T47D (cell line): ENCODE data around the gene DTNBP1.

Experiments
- DNase-seq, 2 experiments: peaks; one replicate each; pipeline versions ENCODE4 v3.0.0 to v3.0.0-alpha.2; 2011 to 2012; ENCODE audit warnings: low read depth in 1 of 2, low spot score in 1 of 2
- JUND ChIP-seq: IDR thresholded peaks from 2 replicates; pipeline ENCODE4 v1.6.1; 2012; ENCODE audit warnings: low read depth
- in situ Hi-C: cut with HindIII; loops from 2 replicates; pipeline ENCODE4 v1.10.0; 2016; ENCODE audit warnings: low sequenced_read_pairs, low pct_unique_long_range_greater_than_20kb

Gene DTNBP1

DNA sequence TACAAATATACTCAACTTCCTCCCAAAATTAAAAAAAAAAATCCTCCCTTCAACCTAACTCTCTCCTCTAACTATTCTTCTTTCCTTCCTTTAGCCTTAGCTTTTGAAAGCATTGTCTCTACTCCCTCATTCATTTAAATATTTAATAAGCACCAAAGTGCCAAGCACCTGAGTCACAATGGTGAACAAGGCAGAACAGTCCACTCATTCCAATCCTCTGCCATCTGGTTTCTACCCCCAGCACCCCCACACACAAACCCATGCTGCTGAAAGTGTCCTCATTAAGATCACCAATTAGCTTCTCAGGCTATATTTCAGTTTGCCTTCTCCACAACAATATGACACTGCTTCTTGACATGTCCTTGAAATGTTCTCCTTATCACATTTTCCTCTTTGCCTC lies 76.3 kb downstream of the DTNBP1 start:
- no peak for TF ChIP-seq JUND

DNA sequence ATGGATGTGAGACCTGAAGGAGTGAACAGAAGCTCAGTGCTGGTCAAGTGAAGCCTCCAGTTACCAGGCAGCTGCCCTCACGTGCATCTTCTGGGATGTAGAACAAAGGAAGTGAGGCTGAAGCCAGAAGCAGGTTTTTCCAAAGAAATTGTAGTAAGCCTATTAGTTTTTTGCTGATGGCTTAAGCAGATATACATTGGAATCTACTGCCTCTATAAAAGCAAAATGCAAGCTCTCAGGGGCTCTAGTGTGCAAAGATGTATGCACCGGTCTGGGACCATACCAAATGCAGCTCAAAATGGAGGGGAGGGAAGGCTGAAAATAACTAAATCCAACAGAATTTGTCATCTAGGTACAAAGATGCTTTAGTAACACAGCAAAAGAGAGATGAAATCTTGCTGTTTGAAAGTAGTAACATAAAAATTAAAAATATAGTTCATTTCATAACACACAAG lies 77.0 kb downstream of the DTNBP1 start:
- DNase-seq: no peak
- in situ Hi-C loops: no loop called here
- no peak for TF ChIP-seq JUND

More for the DNA sequence above, 76.3 kb downstream of the DTNBP1 start:
- in situ Hi-C loops: no loop called here
- DNase-seq: no peak

DNA sequence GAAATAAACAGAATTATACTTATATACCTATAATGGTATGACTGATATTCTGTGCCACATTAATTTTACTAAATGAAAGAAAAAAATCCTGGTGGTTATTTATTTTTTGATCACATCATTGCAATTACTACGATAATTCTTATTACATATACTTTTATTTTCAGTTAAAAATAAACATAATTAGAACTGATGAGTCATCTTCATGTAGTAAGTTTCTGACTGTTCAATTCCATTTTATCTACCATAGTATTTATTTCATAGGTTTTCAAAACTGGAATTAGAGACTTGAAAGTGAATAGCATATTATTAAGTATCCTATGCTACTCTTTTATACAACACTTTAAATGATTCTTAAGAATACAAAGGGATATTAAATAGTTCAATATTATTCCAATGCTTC lies 80.3 kb downstream of the DTNBP1 start:
- no peak for TF ChIP-seq JUND
- DNase-seq: no peak
- in situ Hi-C loops: no loop called here

DNA sequence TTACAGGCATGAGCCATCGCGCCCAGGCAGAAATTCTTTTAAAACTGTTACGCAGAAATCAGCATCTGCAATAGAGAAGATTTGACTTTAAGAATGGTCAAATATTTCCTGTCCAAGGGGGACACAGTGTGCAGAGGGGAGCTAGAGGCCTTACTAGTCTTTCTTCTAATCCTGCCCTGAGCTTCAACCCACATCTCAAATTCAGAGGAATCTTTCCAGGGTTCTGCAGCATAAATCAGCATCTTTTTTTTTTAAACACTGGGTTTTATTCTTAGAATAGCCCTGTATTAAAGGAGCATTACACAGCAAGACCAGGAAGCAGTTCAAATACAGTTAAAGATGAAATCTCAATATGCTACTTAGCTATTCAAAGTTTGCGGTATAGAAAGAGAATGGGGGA lies 81.1 kb downstream of the DTNBP1 start:
- in situ Hi-C loops: no loop called here
- TF ChIP-seq JUND: no peak
- DNase-seq: no peak

DNA sequence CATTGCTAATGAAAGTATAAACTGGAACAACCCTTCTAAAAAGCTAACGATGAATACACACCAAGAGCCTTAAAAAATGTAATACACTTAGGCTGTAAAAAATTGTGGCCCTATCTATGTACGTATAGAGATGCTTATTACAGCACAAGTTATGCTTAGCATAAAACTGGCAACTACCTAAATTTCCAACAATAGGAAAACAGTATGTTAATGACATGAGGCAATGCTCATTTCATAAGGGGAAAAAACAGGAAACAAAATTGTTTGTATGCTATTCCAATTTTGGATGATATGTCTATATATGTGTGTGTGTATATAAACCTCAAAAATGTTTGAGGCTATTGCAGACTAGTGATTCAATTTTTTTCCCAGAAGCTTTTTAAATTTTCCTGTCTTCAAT lies 82.5 kb downstream of the DTNBP1 start:
- DNase-seq: no peak
- TF ChIP-seq JUND: no peak
- in situ Hi-C loops: no loop called here

DNA sequence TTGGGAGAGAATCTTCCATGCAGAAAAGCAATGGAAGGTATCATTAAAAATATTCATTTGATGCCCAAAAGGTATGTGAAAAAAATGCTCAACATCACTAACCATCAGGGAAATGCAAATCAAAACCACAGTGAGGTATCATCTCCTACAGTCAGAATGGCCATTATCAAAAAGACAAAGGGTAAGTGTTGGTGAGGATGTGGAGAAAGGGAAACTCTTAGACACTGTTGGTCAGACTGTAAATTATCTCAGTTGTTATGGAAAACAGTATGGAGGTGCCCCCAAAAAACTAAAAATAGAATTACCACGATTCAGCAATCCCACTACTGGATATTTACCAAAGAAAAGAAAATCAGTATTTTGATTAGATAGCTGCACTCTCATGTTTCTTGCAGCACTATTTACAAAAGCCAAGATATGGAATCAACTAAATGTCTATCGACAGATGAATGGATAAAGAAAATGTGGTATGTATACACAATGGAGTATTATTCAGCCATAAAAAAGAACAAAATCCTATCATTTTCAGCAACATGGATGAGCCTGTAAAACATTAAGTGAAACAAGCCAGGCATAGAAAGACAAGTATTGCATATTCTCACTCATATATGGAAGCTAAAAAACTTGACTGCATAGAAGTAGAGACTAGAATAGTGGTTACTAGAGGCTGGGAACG lies 84.0 kb downstream of the DTNBP1 start:
- in situ Hi-C loops: no loop called here
- no peak for DNase-seq
- TF ChIP-seq JUND: no peak

DNA sequence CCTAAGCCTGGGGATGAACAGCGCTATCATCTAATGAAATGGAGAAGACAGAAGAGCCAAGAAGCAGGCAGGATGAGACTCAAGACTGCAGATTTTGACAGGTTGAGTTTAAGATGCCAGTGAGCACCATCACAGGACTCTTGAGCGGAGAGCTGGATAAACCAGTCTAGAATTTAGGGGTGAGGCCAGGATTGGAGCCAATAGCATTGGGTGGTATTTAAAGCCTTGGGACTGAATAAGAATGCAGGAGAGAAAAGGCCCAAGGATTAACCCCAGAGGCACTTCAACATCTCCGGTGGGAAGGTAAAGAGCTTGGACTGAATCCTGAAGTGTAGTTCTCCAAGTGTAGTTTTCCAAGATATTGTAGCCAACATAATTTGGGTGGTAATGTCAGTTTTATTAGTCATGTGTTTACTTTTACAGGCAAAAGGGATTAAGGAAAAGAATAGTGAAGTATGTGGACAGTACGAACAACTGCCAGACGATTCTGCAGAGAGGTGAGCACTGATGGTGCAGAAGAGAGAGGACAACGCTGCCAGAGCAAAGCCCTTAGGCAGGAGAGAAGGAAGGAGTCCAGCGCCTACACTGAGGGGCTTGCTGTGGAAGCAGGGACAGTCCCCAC lies 85.2 kb downstream of the DTNBP1 start:
- TF ChIP-seq JUND: no peak
- in situ Hi-C loops: no loop called here
- DNase-seq: peak in 1 of 2 experiments; percentile 30

DNA sequence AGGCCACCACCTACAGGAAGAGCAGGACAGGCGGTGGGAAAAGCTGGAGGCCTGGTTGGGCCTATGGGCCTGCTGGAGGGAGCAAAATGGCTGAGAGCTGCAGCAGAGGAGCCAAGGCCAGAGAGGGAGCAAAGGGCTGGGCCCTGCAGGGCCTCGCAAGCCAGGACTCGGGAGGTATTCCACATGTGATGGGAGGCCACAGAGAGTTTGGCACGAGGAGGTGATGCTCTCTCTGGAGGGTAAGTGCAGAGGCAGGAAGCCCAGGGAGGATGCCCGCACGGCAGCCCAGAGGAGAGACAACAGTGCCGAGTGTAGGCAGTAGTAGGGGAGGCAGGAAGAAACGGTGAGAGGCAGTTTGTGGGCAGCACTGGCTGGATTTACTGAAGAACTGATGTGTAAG lies 85.7 kb downstream of the DTNBP1 start:
- no peak for TF ChIP-seq JUND
- in situ Hi-C loops: no loop called here
- no peak for DNase-seq

DNA sequence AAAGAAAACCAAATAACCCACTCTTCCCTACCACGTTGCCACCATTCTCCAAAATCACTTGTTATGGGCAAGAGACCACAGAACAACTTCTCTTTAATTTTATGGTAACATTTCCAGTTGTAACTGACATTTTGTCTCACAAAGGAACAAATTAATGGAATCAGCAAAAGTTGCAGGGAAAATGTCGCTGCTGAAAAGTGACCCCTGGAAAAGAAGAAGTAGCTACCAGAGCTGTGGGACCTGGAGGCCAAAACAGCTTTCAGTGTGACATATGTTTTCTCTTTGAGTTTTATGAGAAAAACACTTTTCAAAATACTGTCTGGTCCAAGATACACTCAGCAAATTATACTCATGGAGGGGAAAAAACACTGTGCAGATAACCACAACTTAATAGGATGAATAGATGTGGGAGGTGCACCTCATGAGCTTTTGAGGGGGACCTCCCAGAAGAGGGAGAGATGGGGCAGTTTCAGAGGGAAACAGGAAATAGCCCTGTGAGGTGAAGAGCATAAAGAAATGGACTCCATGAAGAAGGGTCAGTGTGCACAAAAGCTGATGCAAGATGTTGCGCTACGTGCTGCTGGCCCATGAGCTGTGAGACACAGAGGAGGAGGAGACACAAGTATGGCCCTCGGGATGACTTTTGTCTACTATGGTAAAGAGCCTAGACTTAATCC lies 87.3 kb downstream of the DTNBP1 start:
- no peak for TF ChIP-seq JUND
- in situ Hi-C loops: no loop called here
- no peak for DNase-seq

DNA sequence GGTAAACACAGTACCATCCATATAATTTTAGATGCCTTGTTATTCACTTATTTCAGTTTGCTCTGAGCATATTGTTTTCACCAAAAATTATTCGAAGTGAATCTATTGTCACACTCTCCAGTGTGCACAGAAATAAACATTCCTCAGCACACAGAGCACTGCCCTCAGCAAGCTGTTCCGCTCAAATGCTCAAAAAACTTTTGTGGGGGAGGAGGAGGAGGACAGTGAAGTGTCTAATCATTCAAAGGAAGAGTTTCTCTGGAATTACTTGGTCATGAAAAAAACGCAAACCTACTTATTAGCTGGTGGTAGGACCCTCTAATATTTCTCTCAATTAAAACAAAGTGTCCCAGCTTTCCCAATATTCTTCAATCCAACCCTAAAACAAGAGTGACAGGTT lies 88.3 kb downstream of the DTNBP1 start:
- in situ Hi-C loops: no loop called here
- no peak for DNase-seq
- no peak for TF ChIP-seq JUND

DNA sequence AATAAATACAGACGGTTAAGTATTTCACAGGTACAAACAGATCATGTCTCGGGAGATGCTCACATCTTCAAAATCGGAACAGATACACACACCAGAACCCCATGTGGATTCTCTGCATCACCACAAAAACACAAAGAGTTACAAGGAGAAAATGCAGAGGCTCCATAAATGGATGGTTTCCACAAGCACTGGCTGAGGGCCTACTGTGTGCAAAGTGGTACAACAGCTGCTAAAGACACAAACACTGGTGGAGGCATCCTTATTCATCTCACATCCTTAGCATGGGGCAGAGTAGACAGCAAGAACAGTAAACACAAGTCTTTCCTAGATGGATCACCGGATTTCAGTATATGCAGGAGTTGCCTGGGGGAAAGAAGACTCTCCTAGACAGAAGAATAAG lies 88.8 kb downstream of the DTNBP1 start:
- DNase-seq: no peak
- in situ Hi-C loops: no loop called here
- TF ChIP-seq JUND: no peak

DNA sequence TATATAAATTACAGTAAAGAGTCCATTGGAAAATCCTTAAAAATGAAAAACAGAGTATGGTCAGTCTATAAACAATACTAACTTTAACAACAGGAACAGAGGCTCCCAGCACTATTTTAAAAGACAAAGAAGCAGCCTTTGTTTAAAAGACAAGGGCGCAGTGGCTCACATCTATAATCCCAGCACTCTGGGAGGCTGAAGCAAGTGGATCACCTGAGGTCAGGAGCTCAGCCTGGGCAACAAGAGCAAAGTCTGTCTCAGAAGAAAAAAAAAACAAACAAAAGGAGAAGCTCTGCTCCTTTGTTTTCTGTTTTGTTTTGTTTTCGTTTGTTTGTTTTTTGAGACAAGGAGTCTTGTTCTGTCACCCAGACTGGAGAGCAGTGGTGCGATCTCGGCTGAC lies 89.4 kb downstream of the DTNBP1 start:
- DNase-seq: no peak
- no peak for TF ChIP-seq JUND
- in situ Hi-C loops: no loop called here

DNA sequence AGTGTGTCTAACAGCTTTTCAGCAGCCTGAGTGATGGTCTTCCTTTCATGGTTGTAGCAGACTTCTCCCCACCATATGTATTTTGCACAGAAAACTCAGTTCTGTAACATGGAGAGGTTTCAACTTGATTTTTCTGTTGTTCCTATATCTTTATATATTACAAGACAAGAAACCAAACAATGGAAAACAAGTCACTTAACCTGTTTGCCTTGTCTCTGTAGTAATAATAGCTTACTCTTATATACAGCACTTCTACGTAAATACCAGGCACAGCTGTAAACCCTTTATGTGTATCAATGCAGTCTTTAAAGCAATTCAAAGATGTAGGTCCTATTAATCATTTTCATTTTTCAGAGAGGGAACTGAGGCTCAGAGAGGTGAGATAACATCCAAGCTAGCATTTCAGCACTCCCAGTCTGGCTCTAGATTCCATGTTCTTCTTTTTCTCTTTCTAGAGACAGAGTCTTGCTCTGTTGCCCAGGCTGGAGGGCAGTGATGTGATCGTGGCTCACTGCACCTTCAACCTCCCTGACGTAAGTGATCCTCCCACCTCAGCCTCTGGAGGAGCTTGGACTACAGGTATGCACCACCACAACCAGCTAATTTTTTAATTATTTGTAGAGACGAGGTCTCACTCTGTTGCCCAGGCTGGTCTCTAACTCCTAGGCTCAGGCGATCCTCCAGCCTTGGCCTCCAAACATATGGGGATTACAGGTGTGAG lies 90.4 kb downstream of the DTNBP1 start:
- in situ Hi-C loops: no loop called here
- DNase-seq: peak in 1 of 2 experiments; percentile 35
- no peak for TF ChIP-seq JUND
